ENCODE results near the gene HGF. TPM values are rescaled to one million over a fixed set of nuclear protein-coding genes. Genes with fewer than 3 reads are reported as not detected.
"Not testable (repeated sequence)": the region's sequence is repeated elsewhere in the genome, so short reads cannot be mapped to it uniquely, and the experiment has no call there.

Gene HGF
- total RNA-seq, 1 donor from 2014 or later = 0.22 TPM

GRCh38 chr7:81725003-81725811 is 44.6 kb downstream of the HGF start:
- no peaks in the 10 kb centered on the region for H3F3A ChIP-seq (ENCODE audit: low read depth)
- H3K79me2 ChIP-seq (ENCODE audit: low read depth) = no peaks in the 10 kb centered on the region
- H3K9me3 Mint-ChIP-seq = no peaks in the 10 kb centered on the region
- H3K27ac ChIP-seq = no peak overlapping the region
- no peak overlapping the region for H3K27ac Mint-ChIP-seq
- no peak overlapping the region for H2AFZ ChIP-seq (replicated peaks)
- no peaks in the 10 kb centered on the region for H3K4me1 Mint-ChIP-seq
- H4K20me1 ChIP-seq (ENCODE audit: low read depth) = no peaks in the 10 kb centered on the region
- no peak overlapping the region for H3K4me3 Mint-ChIP-seq
- TF ChIP-seq EZH2phosphoT487 (IDR thresholded peaks at IDR 0.05) = no peak
- no peak for TF ChIP-seq EZH2 (IDR thresholded peaks at IDR 0.05)
- no peak for TF ChIP-seq CTCF (IDR thresholded peaks at IDR 0.05)
- no peak overlapping the region for H3K9ac ChIP-seq
- no peak for DNase-seq (ENCODE audit: low spot score)
- H3K4me2 ChIP-seq = no peak overlapping the region
- no peaks in the 10 kb centered on the region for H3K4me1 ChIP-seq
- no peaks in the 10 kb centered on the region for H3K36me3 ChIP-seq
- no peaks in the 10 kb centered on the region for H3K27me3 Mint-ChIP-seq (ENCODE audit: insufficient read depth, low read depth)
- H3K9me3 ChIP-seq (ENCODE audit: low read depth) = no peaks in the 10 kb centered on the region
- H3K36me3 Mint-ChIP-seq = no peaks in the 10 kb centered on the region
- H3K27me3 ChIP-seq = no peaks in the 10 kb centered on the region
- H3K4me3 ChIP-seq = no peak overlapping the region

- not testable (repeated sequence) for H3F3A ChIP-seq (ENCODE audit: low read depth); H3K27ac ChIP-seq; H3K9ac ChIP-seq; H3K79me2 ChIP-seq (ENCODE audit: low read depth); H3K36me3 ChIP-seq; H3K9me3 ChIP-seq (ENCODE audit: low read depth); H3K27me3 Mint-ChIP-seq (ENCODE audit: insufficient read depth, low read depth); H3K9me3 Mint-ChIP-seq; H2AFZ ChIP-seq (replicated peaks); H3K27me3 ChIP-seq; H3K36me3 Mint-ChIP-seq; H3K4me2 ChIP-seq; H3K4me1 Mint-ChIP-seq; H4K20me1 ChIP-seq (ENCODE audit: low read depth); H3K4me3 ChIP-seq; H3K27ac Mint-ChIP-seq; H3K4me1 ChIP-seq; DNase-seq (ENCODE audit: low spot score); H3K4me3 Mint-ChIP-seq
These were observed 47.6 kb downstream of the HGF start for GRCh38 chr7:81722250-81722649.

GRCh38 chr7:81721437-81721836 is 48.4 kb downstream of the HGF start:
- no peak overlapping the region for H3K4me3 ChIP-seq
- H3K9me3 Mint-ChIP-seq = no peaks in the 10 kb centered on the region
- H3K27ac ChIP-seq = no peak overlapping the region
- no peaks in the 10 kb centered on the region for H3K36me3 ChIP-seq
- no peaks in the 10 kb centered on the region for H3K27me3 ChIP-seq
- H4K20me1 ChIP-seq (ENCODE audit: low read depth) = no peaks in the 10 kb centered on the region
- DNase-seq (ENCODE audit: low spot score) = no peak
- no peaks in the 10 kb centered on the region for H3K4me1 ChIP-seq
- no peak overlapping the region for H3K27ac Mint-ChIP-seq
- H3K9ac ChIP-seq = no peak overlapping the region
- no peaks in the 10 kb centered on the region for H3K36me3 Mint-ChIP-seq
- TF ChIP-seq EZH2phosphoT487 (IDR thresholded peaks at IDR 0.05) (no peak), CTCF (IDR thresholded peaks at IDR 0.05) (no peak), EZH2 (IDR thresholded peaks at IDR 0.05) (no peak)
- no peaks in the 10 kb centered on the region for H3K27me3 Mint-ChIP-seq (ENCODE audit: insufficient read depth, low read depth)
- no peak overlapping the region for H3K4me3 Mint-ChIP-seq
- no peaks in the 10 kb centered on the region for H3F3A ChIP-seq (ENCODE audit: low read depth)
- no peak overlapping the region for H3K4me2 ChIP-seq
- H2AFZ ChIP-seq (replicated peaks) = no peak overlapping the region
- H3K79me2 ChIP-seq (ENCODE audit: low read depth) = no peaks in the 10 kb centered on the region
- H3K4me1 Mint-ChIP-seq = no peaks in the 10 kb centered on the region
- H3K9me3 ChIP-seq (ENCODE audit: low read depth) = no peaks in the 10 kb centered on the region

GRCh38 chr7:81719865-81720264 is 50.0 kb downstream of the HGF start:
- Histone ChIP-seq H3K27me3 (no peaks in the 10 kb centered on the region), H3K36me3 (no peaks in the 10 kb centered on the region), H3K4me1 (no peaks in the 10 kb centered on the region), H3K4me3 (no peak overlapping the region), H3K27ac (no peak overlapping the region), H3K4me2 (no peak overlapping the region), H3K9ac (no peak overlapping the region), H2AFZ (replicated peaks) (no peak overlapping the region), H3K79me2 (ENCODE audit: low read depth) (no peaks in the 10 kb centered on the region), H3F3A (ENCODE audit: low read depth) (no peaks in the 10 kb centered on the region), H4K20me1 (ENCODE audit: low read depth) (no peaks in the 10 kb centered on the region), H3K9me3 (ENCODE audit: low read depth) (no peaks in the 10 kb centered on the region)
- Mint-ChIP-seq H3K27me3 (ENCODE audit: insufficient read depth, low read depth) (no peaks in the 10 kb centered on the region), H3K9me3 (no peaks in the 10 kb centered on the region), H3K4me1 (no peaks in the 10 kb centered on the region), H3K27ac (no peak overlapping the region), H3K36me3 (no peaks in the 10 kb centered on the region), H3K4me3 (no peak overlapping the region)
- DNase-seq (ENCODE audit: low spot score) = no peak
- TF ChIP-seq CTCF (IDR thresholded peaks at IDR 0.05) (no peak), EZH2phosphoT487 (IDR thresholded peaks at IDR 0.05) (no peak), EZH2 (IDR thresholded peaks at IDR 0.05) (no peak)

Data from neural progenitor cell (in vitro differentiated cells).